Smooth muscle cell (in vitro differentiated cells): ENCODE measurements around the gene TLCD5. TPM values are rescaled to one million over a fixed set of nuclear protein-coding genes. Genes with fewer than 3 reads are reported as not detected.

Experiments
- DNase-seq: peaks from one replicate; lab custom pipeline; 2025; ENCODE audit not compliant: unreplicated experiment; lab: John Stamatoyannopoulos, UW
- H2AFZ ChIP-seq: fragments of 200-600 bp; sonication (generic); 2 replicates; pipeline ENCODE4 v1.6.0; 2016; ENCODE audit warnings: antibody characterized with exemption, low read depth, mild to moderate bottlenecking
- H3F3A ChIP-seq: fragments of 200-600 bp; sonication (generic); 2 replicates; pipeline ENCODE4 v1.6.0; 2017; ENCODE audit warnings: antibody characterized with exemption, low read depth
- H3K27ac ChIP-seq: fragments of 200-600 bp; sonication (generic); 2 replicates; pipeline ENCODE4 v1.5.1; 2016; ENCODE audit warnings: low read depth, mild to moderate bottlenecking
- H3K27me3 ChIP-seq: fragments of 200-600 bp; sonication (generic); 2 replicates; pipeline ENCODE4 v1.6.1; 2016; ENCODE audit warnings: low read depth, mild to moderate bottlenecking
- H3K36me3 ChIP-seq: fragments of 200-600 bp; sonication (generic); 2 replicates; pipeline ENCODE4 v1.5.1; 2016; ENCODE audit warnings: low read depth
- H3K4me1 ChIP-seq: fragments of 200-600 bp; sonication (generic); 2 replicates; pipeline ENCODE4 v1.5.1; 2016; ENCODE audit warnings: low read depth
- H3K4me2 ChIP-seq: fragments of 200-600 bp; sonication (generic); 2 replicates; pipeline ENCODE4 v1.6.0; 2016; ENCODE audit warnings: mild to moderate bottlenecking
- H3K4me3 ChIP-seq: fragments of 200-600 bp; sonication (generic); 2 replicates; pipeline ENCODE4 v1.5.1; 2016; ENCODE audit warnings: mild to moderate bottlenecking
- H3K79me2 ChIP-seq: fragments of 200-600 bp; sonication (generic); 2 replicates; pipeline ENCODE4 v1.6.0; 2016; ENCODE audit warnings: low read depth, mild to moderate bottlenecking
- H3K9ac ChIP-seq: fragments of 200-600 bp; sonication (generic); 2 replicates; pipeline ENCODE4 v1.6.0; 2016; ENCODE audit warnings: low read depth
- H3K9me3 ChIP-seq: fragments of 200-600 bp; sonication (generic); replicated peaks from 2 replicates; pipeline ENCODE4 v1.5.1; 2016; ENCODE audit warnings: low read depth
- H4K20me1 ChIP-seq: fragments of 200-600 bp; sonication (generic); 2 replicates; pipeline ENCODE4 v1.6.0; 2016; ENCODE audit warnings: low read depth
- CTCF ChIP-seq: fragments of 200-600 bp; sonication (generic); IDR thresholded peaks from 2 replicates; pipeline ENCODE4 v1.5.1; 2017; ENCODE audit warnings: borderline replicate concordance, mild to moderate bottlenecking, antibody characterized with exemption; ENCODE audit not compliant: insufficient read depth, poor library complexity, severe bottlenecking
- WGBS: methylation state at CpG from one replicate; pipeline ENCODE4 v1.1.7; 2016; ENCODE audit warnings: low lambda C conversion rate; 5-methylcytosine and 5-hydroxymethylcytosine counted together
- polyA plus RNA-seq: library from polyadenylated mRNA; unstranded; fragments of >200 nt; fragmentation: Nextera tagmentation; extraction: Ambion mirVana; gene quantifications from 2 replicates; pipeline ENCODE4 v1.2.1, GENCODE V29; 2016
- total RNA-seq: library from RNA; depleted of rRNA; stranded (reverse); fragments of >200 nt; gene quantifications from 2 replicates; pipeline ENCODE4 v1.2.3, GENCODE V29; 2014

Gene TLCD5
- total and polyA plus RNA-seq, 2 experiments from 2014 or later = 6.0 to 6.6 TPM

- 98% methylated on average over 4 of the region's 4 CpGs for WGBS
These were observed 2.2 kb downstream of the TLCD5 start for GRCh38 chr11:120327311-120327710.

GRCh38 chr11:120329556-120329955, 4.5 kb downstream of the TLCD5 start:
- Histone ChIP-seq H3K9me3 (no peaks in the 10 kb centered on the region), H3K9ac (no peak overlapping the region), H3K4me3 (no peak overlapping the region), H3K4me1 (peaks cover 26% of the 10 kb centered on the region), H3K27me3 (no peaks in the 10 kb centered on the region), H4K20me1 (peaks cover 3% of the 10 kb centered on the region), H2AFZ (no peak overlapping the region), H3F3A (peaks cover 44% of the 10 kb centered on the region), H3K79me2 (peaks cover 21% of the 10 kb centered on the region), H3K4me2 (no peak overlapping the region), H3K36me3 (no peaks in the 10 kb centered on the region), H3K27ac (no peak overlapping the region)
- DNase-seq = no peak
- no peak for TF ChIP-seq CTCF
- 65% methylated on average over 3 of the region's 3 CpGs for WGBS

More at GRCh38 chr11:120327311-120327710, 2.2 kb downstream of the TLCD5 start:
- Histone ChIP-seq H3K9me3 (no peaks in the 10 kb centered on the region), H2AFZ (no peak overlapping the region), H3K4me3 (no peak overlapping the region), H3K36me3 (no peaks in the 10 kb centered on the region), H3K27ac (peak overlapping the region; percentile 74), H3K27me3 (no peaks in the 10 kb centered on the region), H3K9ac (no peak overlapping the region), H3F3A (peaks cover 33% of the 10 kb centered on the region), H3K4me1 (peaks cover 26% of the 10 kb centered on the region), H3K79me2 (peaks cover 21% of the 10 kb centered on the region), H3K4me2 (peak overlapping the region; percentile 94), H4K20me1 (peaks cover 3% of the 10 kb centered on the region)
- no peak for TF ChIP-seq CTCF
- DNase-seq = no peak

- peaks cover 27% of the 10 kb centered on the region for H3K4me1 ChIP-seq
- H4K20me1 ChIP-seq = peaks cover 3% of the 10 kb centered on the region
- H3K79me2 ChIP-seq = peaks cover 21% of the 10 kb centered on the region
- 99% methylated on average over 6 of the region's 6 CpGs for WGBS
- H3K36me3 ChIP-seq = no peaks in the 10 kb centered on the region
- H3K9me3 ChIP-seq = no peaks in the 10 kb centered on the region
- no peak overlapping the region for H3K9ac ChIP-seq
- H2AFZ ChIP-seq = no peak overlapping the region
- no peak overlapping the region for H3K4me2 ChIP-seq
- no peak overlapping the region for H3K27ac ChIP-seq
- H3K4me3 ChIP-seq = no peak overlapping the region
- peaks cover 46% of the 10 kb centered on the region for H3F3A ChIP-seq
- no peak for TF ChIP-seq CTCF
- DNase-seq = no peak
- H3K27me3 ChIP-seq = no peaks in the 10 kb centered on the region
These were observed 4.9 kb downstream of the TLCD5 start for GRCh38 chr11:120330045-120330444.

- WGBS = 10% methylated on average over 2 of the region's 2 CpGs
- no peak for TF ChIP-seq CTCF
- H3F3A ChIP-seq = peaks cover 44% of the 10 kb centered on the region
- no peaks in the 10 kb centered on the region for H3K27me3 ChIP-seq
- DNase-seq = no peak
- H4K20me1 ChIP-seq = peaks cover 3% of the 10 kb centered on the region
- H3K4me2 ChIP-seq = peak overlapping the region; percentile 56
- no peak overlapping the region for H3K4me3 ChIP-seq
- H3K9me3 ChIP-seq = no peaks in the 10 kb centered on the region
- peak overlapping the region; percentile 83 for H3K27ac ChIP-seq
- H2AFZ ChIP-seq = no peak overlapping the region
- H3K79me2 ChIP-seq = peaks cover 15% of the 10 kb centered on the region
- no peaks in the 10 kb centered on the region for H3K36me3 ChIP-seq
- no peak overlapping the region for H3K9ac ChIP-seq
- peaks cover 23% of the 10 kb centered on the region for H3K4me1 ChIP-seq
These were observed 6.3 kb downstream of the TLCD5 start for GRCh38 chr11:120331301-120331996.
